ENCODE results near the gene CXCL14. TPM values are rescaled to one million over a fixed set of nuclear protein-coding genes. Genes with fewer than 3 reads are reported as not detected.

CXCL14 gene
- total RNA-seq, 1 donor, result not detected

DNA sequence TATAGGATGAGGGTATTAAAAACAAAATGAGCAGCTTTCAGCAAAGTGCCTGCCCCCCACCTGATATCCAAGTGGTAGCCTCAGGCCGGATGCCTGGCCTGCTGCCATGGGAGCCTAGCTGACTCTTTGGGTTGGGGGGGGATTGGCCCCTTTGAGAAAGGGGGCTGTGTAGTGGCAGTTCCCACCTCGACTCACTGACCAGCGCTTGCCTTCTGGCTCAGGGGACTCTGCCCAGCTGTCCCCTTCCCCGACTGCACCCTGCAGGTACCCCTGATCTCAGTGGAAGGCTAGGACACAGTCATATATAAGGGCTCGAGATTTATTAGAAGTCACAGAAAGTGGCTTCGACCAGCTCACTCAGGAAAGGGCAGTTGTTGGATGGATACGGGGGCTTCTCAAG is 41.5 kb downstream of the CXCL14 start:
- Histone ChIP-seq H3K27ac (ENCODE audit: low read depth, low read length) (no peak overlapping the region), H3K79me2 (ENCODE audit: insufficient read depth, low read length) (no peaks in the 10 kb centered on the region), H3K4me1 (ENCODE audit: insufficient read depth, low read length) (no peaks in the 10 kb centered on the region), H3K9me3 (ENCODE audit: low read depth, low read length) (no peaks in the 10 kb centered on the region), H4K20me1 (ENCODE audit: insufficient read depth, low read length) (no peaks in the 10 kb centered on the region), H2AFZ (ENCODE audit: low read length) (no peak overlapping the region), H3K36me3 (ENCODE audit: insufficient read depth, low read length) (no peaks in the 10 kb centered on the region), H3K27me3 (ENCODE audit: insufficient read depth, low read length) (peaks cover 98% of the 10 kb centered on the region), H3K4me2 (ENCODE audit: insufficient read depth, low read length) (no peak overlapping the region), H3K4me3 (ENCODE audit: insufficient read depth, low read length) (no peak overlapping the region)
- TF ChIP-seq, protein P1, sequence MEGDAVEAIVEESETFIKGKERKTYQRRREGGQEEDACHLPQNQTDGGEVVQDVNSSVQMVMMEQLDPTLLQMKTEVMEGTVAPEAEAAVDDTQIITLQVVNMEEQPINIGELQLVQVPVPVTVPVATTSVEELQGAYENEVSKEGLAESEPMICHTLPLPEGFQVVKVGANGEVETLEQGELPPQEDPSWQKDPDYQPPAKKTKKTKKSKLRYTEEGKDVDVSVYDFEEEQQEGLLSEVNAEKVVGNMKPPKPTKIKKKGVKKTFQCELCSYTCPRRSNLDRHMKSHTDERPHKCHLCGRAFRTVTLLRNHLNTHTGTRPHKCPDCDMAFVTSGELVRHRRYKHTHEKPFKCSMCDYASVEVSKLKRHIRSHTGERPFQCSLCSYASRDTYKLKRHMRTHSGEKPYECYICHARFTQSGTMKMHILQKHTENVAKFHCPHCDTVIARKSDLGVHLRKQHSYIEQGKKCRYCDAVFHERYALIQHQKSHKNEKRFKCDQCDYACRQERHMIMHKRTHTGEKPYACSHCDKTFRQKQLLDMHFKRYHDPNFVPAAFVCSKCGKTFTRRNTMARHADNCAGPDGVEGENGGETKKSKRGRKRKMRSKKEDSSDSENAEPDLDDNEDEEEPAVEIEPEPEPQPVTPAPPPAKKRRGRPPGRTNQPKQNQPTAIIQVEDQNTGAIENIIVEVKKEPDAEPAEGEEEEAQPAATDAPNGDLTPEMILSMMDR (IDR thresholded peaks at IDR 0.05; ENCODE audit: extremely low read depth, low read depth, low read length), result no peak
- DNase-seq (ENCODE audit: insufficient read length, low spot score, missing footprints), result no peak

DNA sequence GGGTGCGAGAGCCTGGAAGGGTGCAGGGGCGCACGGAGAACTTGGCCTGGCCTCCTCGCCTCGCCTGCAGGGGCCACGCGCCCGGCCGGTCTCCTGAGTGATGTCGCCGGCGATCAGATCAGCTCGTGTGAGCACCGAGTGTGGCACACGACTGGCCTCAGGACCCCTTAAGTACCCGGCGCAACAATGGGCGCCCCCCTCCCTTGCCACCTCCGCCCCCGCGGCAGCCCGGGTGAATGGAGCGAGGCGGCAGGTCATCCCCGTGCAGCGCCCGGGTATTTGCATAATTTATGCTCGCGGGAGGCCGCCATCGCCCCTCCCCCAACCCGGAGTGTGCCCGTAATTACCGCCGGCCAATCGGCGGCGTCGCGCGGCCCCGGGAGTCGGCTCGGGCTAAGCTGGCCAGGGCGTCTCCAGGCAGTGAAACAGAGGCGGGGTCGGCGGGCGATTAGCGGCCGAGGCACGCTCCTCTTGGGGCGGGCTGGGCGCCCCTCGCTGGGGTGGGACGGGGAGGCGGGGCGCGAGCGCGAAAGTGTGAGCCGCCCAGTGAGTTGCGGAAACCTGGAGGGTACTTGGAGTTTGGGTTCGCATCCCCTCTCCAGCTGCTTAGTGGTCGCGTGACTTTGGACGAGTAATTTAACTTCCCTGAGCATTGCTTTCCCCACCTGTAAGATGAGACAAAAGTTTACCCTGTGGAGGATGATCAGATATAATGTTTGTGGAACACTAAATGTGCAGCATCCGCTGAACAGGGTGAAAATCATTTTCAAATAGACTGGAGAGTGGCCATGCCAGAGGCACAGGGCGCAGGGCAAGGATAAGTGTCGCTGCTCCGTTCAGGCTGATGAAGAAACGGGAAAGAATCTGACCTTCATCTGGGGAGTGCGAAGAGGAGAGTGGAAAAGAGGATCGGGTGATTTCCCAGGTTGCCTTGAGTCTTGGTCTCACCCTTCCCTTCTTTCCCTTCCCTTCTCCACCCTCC is 42.7 kb downstream of the CXCL14 start, which contains the start of gene NEUROG1:
TSS of gene NEUROG1 (minus strand) at position 145 of the 982 bp plus-strand sequence. CDS start 274 bp downstream, outside the sequence.
- no peak within 1 kb of the TSS for H2AFZ ChIP-seq (ENCODE audit: low read length)
- peaks cover 90% of the 10 kb centered on the region for H3K27me3 ChIP-seq (ENCODE audit: insufficient read depth, low read length)
- no peak within 1 kb of the TSS for H3K4me3 ChIP-seq (ENCODE audit: insufficient read depth, low read length)

DNA sequence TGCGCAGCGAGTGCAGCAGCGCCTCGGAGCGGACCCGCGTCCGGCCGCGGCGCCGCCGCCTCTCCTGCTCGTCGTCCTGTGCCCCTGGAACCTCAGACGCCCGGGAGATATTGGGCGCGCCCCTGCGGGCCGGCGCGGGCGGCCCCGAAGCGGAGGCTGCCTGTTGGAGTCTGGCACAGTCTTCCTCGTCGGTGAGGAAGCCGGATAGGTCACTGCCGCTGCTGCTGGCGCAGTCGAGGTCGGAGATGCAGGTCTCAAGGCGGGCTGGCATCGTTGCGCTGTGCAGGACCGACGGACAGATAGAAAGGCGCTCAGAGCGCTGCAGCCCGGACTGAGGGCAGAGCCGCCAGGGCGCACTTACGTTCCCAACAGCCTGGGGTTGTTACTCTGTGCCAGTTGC is 43.4 kb downstream of the CXCL14 start:
- no peaks in the 10 kb centered on the region for H3K4me1 ChIP-seq (ENCODE audit: insufficient read depth, low read length)
- no peaks in the 10 kb centered on the region for H3K79me2 ChIP-seq (ENCODE audit: insufficient read depth, low read length)
- no peak overlapping the region for H3K27ac ChIP-seq (ENCODE audit: low read depth, low read length)
- H3K4me3 ChIP-seq (ENCODE audit: insufficient read depth, low read length), result no peak overlapping the region
- H4K20me1 ChIP-seq (ENCODE audit: insufficient read depth, low read length), result no peaks in the 10 kb centered on the region
- peaks cover 87% of the 10 kb centered on the region for H3K27me3 ChIP-seq (ENCODE audit: insufficient read depth, low read length)
- no peak overlapping the region for H3K4me2 ChIP-seq (ENCODE audit: insufficient read depth, low read length)
- no peaks in the 10 kb centered on the region for H3K36me3 ChIP-seq (ENCODE audit: insufficient read depth, low read length)
- peak; percentile 26 for DNase-seq (ENCODE audit: insufficient read length, low spot score, missing footprints)
- H2AFZ ChIP-seq (ENCODE audit: low read length), result no peak overlapping the region
- H3K9me3 ChIP-seq (ENCODE audit: low read depth, low read length), result no peaks in the 10 kb centered on the region
- TF ChIP-seq, protein P1 (IDR thresholded peaks at IDR 0.05; ENCODE audit: extremely low read depth, low read depth, low read length), result no peak

More for the DNA sequence above, 42.7 kb downstream of the CXCL14 start, which contains the start of gene NEUROG1:
- TF ChIP-seq, protein P1 (IDR thresholded peaks at IDR 0.05; ENCODE audit: extremely low read depth, low read depth, low read length), result no peak
- no peaks in the 10 kb centered on the region for H3K4me1 ChIP-seq (ENCODE audit: insufficient read depth, low read length)
- H3K9me3 ChIP-seq (ENCODE audit: low read depth, low read length), result no peaks in the 10 kb centered on the region
- no peak within 1 kb of the TSS for H3K27ac ChIP-seq (ENCODE audit: low read depth, low read length)
- no peaks in the 10 kb centered on the region for H4K20me1 ChIP-seq (ENCODE audit: insufficient read depth, low read length)
- no peak within 1 kb of the TSS for H3K4me2 ChIP-seq (ENCODE audit: insufficient read depth, low read length)
- H3K79me2 ChIP-seq (ENCODE audit: insufficient read depth, low read length), result no peaks in the 10 kb centered on the region
- peak; percentile 78 for DNase-seq (ENCODE audit: insufficient read length, low spot score, missing footprints)
- H3K36me3 ChIP-seq (ENCODE audit: insufficient read depth, low read length), result no peaks in the 10 kb centered on the region

Measured in osteoblast (primary cell).